PC-9 (cell line): ENCODE data around the gene KCNH8.

Experiments
- EZH2 ChIP-seq: fragments of 200-600 bp; sonication (generic); IDR thresholded peaks from 2 replicates; pipeline ENCODE4 v1.8.0; 2017; ENCODE audit warnings: antibody characterized with exemption, low read depth
- TF ChIP-seq, protein P1 (sequence below): fragments of 200-600 bp; sonication (generic); conservative IDR thresholded peaks from 2 replicates; pipeline ENCODE4 v1.6.1; 2017; ENCODE audit warnings: mixed run types, antibody characterized with exemption, mild to moderate bottlenecking, moderate library complexity

DNA sequence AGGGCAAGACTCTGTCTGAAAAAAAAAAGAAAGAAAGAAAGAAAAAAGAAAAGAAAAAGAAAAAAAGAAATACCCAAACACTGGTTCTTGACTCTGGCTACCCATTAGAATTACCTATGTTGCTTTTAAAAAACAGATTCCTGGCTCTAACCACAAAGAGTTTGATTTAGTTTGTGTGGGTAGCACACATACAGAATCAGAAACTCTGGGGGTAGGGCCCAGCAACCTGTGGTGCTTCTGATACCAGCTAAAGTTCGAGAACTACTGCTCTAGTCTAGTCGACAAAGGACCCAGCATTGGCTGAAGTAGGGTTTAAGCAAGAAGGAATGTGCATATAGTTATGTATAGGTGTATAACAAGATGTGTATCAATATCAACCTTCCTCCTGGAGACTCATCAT lies 393.0 kb downstream of the KCNH8 start:
- TF ChIP-seq, protein P1, sequence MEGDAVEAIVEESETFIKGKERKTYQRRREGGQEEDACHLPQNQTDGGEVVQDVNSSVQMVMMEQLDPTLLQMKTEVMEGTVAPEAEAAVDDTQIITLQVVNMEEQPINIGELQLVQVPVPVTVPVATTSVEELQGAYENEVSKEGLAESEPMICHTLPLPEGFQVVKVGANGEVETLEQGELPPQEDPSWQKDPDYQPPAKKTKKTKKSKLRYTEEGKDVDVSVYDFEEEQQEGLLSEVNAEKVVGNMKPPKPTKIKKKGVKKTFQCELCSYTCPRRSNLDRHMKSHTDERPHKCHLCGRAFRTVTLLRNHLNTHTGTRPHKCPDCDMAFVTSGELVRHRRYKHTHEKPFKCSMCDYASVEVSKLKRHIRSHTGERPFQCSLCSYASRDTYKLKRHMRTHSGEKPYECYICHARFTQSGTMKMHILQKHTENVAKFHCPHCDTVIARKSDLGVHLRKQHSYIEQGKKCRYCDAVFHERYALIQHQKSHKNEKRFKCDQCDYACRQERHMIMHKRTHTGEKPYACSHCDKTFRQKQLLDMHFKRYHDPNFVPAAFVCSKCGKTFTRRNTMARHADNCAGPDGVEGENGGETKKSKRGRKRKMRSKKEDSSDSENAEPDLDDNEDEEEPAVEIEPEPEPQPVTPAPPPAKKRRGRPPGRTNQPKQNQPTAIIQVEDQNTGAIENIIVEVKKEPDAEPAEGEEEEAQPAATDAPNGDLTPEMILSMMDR = no peak
- TF ChIP-seq EZH2 = no peak
